ENCODE results near the gene VDAC1. TPM values are rescaled to one million over a fixed set of nuclear protein-coding genes. Genes with fewer than 3 reads are reported as not detected.
A peak's percentile ranks its signal among the peaks of the same experiment; 100 is the strongest.

VDAC1 gene
- total RNA-seq, 1 donor from 2014 or later: 158 TPM

DNA sequence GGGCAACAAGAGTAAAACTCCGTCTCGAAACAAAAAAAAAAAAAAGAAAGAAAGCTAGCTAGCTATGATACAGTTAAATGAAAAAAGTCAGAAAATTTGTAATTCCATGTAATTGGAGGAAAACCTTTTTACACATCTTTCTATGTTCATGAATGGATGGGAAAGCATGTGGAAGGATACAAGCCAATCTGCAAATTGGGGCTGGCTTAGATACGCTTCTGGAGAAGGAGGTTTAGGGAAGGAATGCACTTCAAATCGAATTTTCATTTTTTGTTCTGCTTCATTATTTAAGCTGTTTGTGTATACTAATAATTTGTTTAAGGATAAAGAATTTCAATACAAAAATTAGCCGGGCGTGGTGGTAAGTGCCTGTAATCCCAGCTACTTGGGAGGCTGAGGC lies 6.7 kb downstream of the VDAC1 start:
- Mint-ChIP-seq H3K4me3 (no peak overlapping the region), H3K36me3 (ENCODE audit: low read depth) (peaks cover 23% of the 10 kb centered on the region), H3K9me3 (no peaks in the 10 kb centered on the region), H3K27ac (no peak overlapping the region), H3K27me3 (no peaks in the 10 kb centered on the region), H3K4me1 (peaks cover 72% of the 10 kb centered on the region)
- no peak for DNase-seq
- ChIA-PET CTCF (interaction anchor here (0.6 to 2.4 kb wide), 3 partner anchors 28 to 987 kb away, joined by 3 to 7 read pairs (median 3); no protein-coding TSS in a partner anchor), POLR2A (interaction anchor here (0.6 to 0.7 kb wide), 2 partner anchors 11 to 194 kb away, joined by 5 to 7 read pairs; no protein-coding TSS in a partner anchor)
- TF ChIP-seq, protein P1, sequence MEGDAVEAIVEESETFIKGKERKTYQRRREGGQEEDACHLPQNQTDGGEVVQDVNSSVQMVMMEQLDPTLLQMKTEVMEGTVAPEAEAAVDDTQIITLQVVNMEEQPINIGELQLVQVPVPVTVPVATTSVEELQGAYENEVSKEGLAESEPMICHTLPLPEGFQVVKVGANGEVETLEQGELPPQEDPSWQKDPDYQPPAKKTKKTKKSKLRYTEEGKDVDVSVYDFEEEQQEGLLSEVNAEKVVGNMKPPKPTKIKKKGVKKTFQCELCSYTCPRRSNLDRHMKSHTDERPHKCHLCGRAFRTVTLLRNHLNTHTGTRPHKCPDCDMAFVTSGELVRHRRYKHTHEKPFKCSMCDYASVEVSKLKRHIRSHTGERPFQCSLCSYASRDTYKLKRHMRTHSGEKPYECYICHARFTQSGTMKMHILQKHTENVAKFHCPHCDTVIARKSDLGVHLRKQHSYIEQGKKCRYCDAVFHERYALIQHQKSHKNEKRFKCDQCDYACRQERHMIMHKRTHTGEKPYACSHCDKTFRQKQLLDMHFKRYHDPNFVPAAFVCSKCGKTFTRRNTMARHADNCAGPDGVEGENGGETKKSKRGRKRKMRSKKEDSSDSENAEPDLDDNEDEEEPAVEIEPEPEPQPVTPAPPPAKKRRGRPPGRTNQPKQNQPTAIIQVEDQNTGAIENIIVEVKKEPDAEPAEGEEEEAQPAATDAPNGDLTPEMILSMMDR (IDR thresholded peaks at IDR 0.05): no peak
- no peak for ATAC-seq (ENCODE audit: low read depth)
- intact Hi-C loops (cut with micrococcal nuclease): no loop called here

GRCh38 chr5:133996683-133997252 lies 8.0 kb downstream of the VDAC1 start:
- peaks cover 19% of the 10 kb centered on the region for H3K36me3 Mint-ChIP-seq (ENCODE audit: low read depth)
- H3K27ac Mint-ChIP-seq: no peak overlapping the region
- H3K4me1 Mint-ChIP-seq: peaks cover 67% of the 10 kb centered on the region
- H3K9me3 Mint-ChIP-seq: no peaks in the 10 kb centered on the region
- H3K4me3 Mint-ChIP-seq: no peak overlapping the region
- CTCF ChIA-PET: no interaction called here
- intact Hi-C loops (cut with micrococcal nuclease): no loop called here
- POLR2A ChIA-PET: interaction anchor here (0.6 to 1.4 kb wide), 3 partner anchors 8 to 31 kb away, joined by 3 to 5 read pairs (median 4); partner anchors contain the start of gene VDAC1
- H3K27me3 Mint-ChIP-seq: no peaks in the 10 kb centered on the region
- TF ChIP-seq, protein P1 (IDR thresholded peaks at IDR 0.05): no peak
- ATAC-seq (ENCODE audit: low read depth): peak; percentile 52
- DNase-seq: no peak

- no peak for DNase-seq
- TF ChIP-seq, protein P1 (IDR thresholded peaks at IDR 0.05): no peak
- CTCF ChIA-PET: no interaction called here
- Mint-ChIP-seq H3K9me3 (no peaks in the 10 kb centered on the region), H3K36me3 (ENCODE audit: low read depth) (peaks cover 20% of the 10 kb centered on the region), H3K27ac (no peak overlapping the region), H3K4me3 (no peak overlapping the region), H3K4me1 (peaks cover 65% of the 10 kb centered on the region), H3K27me3 (no peaks in the 10 kb centered on the region)
- POLR2A ChIA-PET: interaction anchor here (1.4 kb wide), 1 partner anchor 9 kb away, joined by 5 read pairs; the partner anchor contains the start of gene VDAC1
- ATAC-seq (ENCODE audit: low read depth): no peak
- intact Hi-C loops (cut with micrococcal nuclease): no loop called here
Observed at GRCh38 chr5:133995883-133996563, 8.8 kb downstream of the VDAC1 start.

DNA sequence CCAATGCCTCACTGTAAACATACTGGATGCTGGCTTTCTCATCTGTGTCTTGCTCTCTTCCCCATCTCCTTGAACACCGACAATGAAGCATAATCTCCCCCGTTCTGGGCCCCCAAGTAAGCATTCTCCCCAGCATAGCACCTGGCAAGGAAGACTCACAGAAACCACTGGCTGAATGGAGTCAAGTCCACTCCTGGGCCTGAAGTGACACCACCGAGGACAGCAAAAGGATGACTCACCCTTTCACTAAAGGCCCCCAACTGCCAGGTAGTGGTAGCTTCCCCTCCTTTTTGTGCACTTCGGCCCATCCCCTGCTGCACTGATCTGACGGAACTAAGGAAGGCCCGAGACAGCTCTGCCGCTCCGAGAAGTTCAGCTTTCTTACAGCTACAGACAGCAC lies 9.4 kb downstream of the VDAC1 start:
- ChIA-PET CTCF (interaction anchor here (0.7 kb wide), 1 partner anchor 16 kb away, joined by 4 read pairs; no protein-coding TSS in a partner anchor), POLR2A (no interaction called here)
- no peaks in the 10 kb centered on the region for H3K9me3 Mint-ChIP-seq
- intact Hi-C loops (cut with micrococcal nuclease): no loop called here
- peak overlapping the region; percentile 38 for H3K27ac Mint-ChIP-seq
- H3K4me1 Mint-ChIP-seq: peaks cover 62% of the 10 kb centered on the region
- no peak for DNase-seq
- ATAC-seq (ENCODE audit: low read depth): no peak
- no peak overlapping the region for H3K4me3 Mint-ChIP-seq
- no peaks in the 10 kb centered on the region for H3K27me3 Mint-ChIP-seq
- TF ChIP-seq, protein P1 (IDR thresholded peaks at IDR 0.05): no peak
- peaks cover 21% of the 10 kb centered on the region for H3K36me3 Mint-ChIP-seq (ENCODE audit: low read depth)

DNA sequence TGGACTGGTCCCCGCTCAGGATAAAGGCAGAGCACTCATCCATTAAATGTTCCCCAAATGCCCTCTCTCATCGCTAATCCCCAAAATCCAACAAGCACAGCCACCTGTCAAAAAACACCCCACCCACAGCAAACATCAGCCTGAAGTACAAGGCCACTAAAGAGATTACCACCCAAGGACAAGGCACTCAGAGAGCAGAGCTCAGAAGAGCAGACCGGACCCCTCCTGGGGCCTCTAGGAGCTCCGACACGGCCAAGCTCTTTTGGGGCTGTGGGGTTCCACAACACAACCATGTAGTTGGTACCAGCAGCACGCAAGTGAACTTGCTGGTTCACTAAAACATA lies 9.8 kb downstream of the VDAC1 start:
- no peaks in the 10 kb centered on the region for H3K9me3 Mint-ChIP-seq
- TF ChIP-seq, protein P1 (IDR thresholded peaks at IDR 0.05): no peak
- ChIA-PET POLR2A (no interaction called here), CTCF (interaction anchor here (0.7 kb wide), 1 partner anchor 16 kb away, joined by 4 read pairs; no protein-coding TSS in a partner anchor)
- no peaks in the 10 kb centered on the region for H3K27me3 Mint-ChIP-seq
- no peak overlapping the region for H3K4me3 Mint-ChIP-seq
- H3K36me3 Mint-ChIP-seq (ENCODE audit: low read depth): peaks cover 23% of the 10 kb centered on the region
- intact Hi-C loops (cut with micrococcal nuclease): no loop called here
- no peak overlapping the region for H3K27ac Mint-ChIP-seq
- peaks cover 59% of the 10 kb centered on the region for H3K4me1 Mint-ChIP-seq
- no peak for ATAC-seq (ENCODE audit: low read depth)
- no peak for DNase-seq

Measured in activated B cell treated with CpG ODN at 0.5 μM for 24 hours (primary cell).